ENCODE results near the gene CAPN2. TPM values are rescaled to one million over a fixed set of nuclear protein-coding genes. Genes with fewer than 3 reads are reported as not detected.

Gene CAPN2
- total and polyA plus RNA-seq, 2 donors from 2014 or later, result 175 to 276 TPM

DNA sequence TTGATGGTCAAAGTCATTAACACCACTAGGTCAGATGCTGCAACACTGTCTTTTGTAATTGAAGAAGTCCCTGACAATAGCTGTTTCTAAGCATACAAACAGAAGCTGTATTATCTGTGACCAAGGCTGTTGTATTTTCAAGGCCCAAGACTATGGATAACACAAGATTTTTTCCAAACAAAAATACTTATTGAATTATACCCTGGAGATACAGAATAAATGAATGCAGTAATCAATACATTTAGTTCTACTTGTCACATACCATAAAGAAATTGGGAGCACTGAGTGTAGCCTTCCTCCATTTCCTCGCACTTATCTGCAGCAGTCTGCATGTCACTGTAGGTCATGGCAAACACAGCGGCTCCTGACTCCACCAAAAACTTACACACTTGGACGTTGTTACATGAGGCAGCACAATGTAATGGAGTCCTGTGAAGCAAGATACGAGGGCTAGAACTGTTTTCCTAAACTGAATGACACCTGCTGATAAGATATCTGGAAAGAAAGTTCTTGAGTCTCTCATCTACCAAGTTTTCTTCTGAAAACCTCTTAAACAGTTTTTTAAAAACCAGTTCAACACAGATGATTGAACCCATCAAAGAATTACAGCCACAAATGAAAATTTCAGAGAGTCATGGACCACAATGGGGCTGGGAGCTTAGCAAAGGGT lies 76.5 kb downstream of the CAPN2 start:
- intact Hi-C loops (cut with DNase I), result no loop called here
- no peak overlapping the region for H3K27ac ChIP-seq (ENCODE audit: low read depth in 2 of 2, low read length in 2 of 2)
- FAIRE-seq (no peak), DNase-seq (no peak)
- TF ChIP-seq, protein P1, sequence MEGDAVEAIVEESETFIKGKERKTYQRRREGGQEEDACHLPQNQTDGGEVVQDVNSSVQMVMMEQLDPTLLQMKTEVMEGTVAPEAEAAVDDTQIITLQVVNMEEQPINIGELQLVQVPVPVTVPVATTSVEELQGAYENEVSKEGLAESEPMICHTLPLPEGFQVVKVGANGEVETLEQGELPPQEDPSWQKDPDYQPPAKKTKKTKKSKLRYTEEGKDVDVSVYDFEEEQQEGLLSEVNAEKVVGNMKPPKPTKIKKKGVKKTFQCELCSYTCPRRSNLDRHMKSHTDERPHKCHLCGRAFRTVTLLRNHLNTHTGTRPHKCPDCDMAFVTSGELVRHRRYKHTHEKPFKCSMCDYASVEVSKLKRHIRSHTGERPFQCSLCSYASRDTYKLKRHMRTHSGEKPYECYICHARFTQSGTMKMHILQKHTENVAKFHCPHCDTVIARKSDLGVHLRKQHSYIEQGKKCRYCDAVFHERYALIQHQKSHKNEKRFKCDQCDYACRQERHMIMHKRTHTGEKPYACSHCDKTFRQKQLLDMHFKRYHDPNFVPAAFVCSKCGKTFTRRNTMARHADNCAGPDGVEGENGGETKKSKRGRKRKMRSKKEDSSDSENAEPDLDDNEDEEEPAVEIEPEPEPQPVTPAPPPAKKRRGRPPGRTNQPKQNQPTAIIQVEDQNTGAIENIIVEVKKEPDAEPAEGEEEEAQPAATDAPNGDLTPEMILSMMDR (IDR thresholded peaks at IDR 0.05; ENCODE audit: borderline replicate concordance, extremely low read depth, insufficient read depth), result no peak
- H3K9ac ChIP-seq (ENCODE audit: low read length in 3 of 3), result no peak overlapping the region
- no peaks in the 10 kb centered on the region for H3K9me3 ChIP-seq (ENCODE audit: control insufficient read depth in 2 of 3, insufficient read depth in 1 of 3, low read length in 3 of 3)
- H3K4me3 ChIP-seq (ENCODE audit: low read length in 3 of 3), result no peak overlapping the region
- H3K27me3 ChIP-seq (ENCODE audit: control insufficient read depth, insufficient read depth, low read length), result no peaks in the 10 kb centered on the region
- H3K36me3 ChIP-seq (ENCODE audit: control insufficient read depth in 2 of 3, insufficient read depth in 3 of 3, low read length in 3 of 3), result peaks cover 2 to 24% (median 3%) of the 10 kb centered on the region in 3 donors
- H3K4me1 ChIP-seq (ENCODE audit: control insufficient read depth in 2 of 3, insufficient read depth in 2 of 3, low read depth in 1 of 3, low read length in 3 of 3), result no peaks in the 10 kb centered on the region

DNA sequence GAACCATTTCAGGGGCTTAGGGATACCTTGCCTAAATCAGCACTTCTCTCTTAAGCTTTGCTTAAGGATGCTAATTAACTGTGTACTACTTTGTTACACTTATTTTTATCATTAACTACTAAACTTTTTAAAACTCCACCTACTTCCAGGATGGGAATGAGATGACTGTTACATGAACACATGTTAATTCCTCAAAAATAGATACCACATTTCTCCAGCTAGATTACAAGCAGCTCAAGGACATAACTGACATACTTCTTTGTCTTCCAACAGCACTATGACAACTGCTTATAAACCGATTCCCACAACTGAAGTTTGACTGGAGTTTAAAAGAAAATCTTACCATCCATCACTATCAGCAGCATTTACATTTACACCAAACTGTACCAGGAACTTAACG lies 79.7 kb downstream of the CAPN2 start:
- intact Hi-C loops (cut with DNase I), result no loop called here
- TF ChIP-seq, protein P1 (IDR thresholded peaks at IDR 0.05; ENCODE audit: borderline replicate concordance, extremely low read depth, insufficient read depth), result no peak
- no peaks in the 10 kb centered on the region for H3K9me3 ChIP-seq (ENCODE audit: control insufficient read depth in 2 of 3, insufficient read depth in 1 of 3, low read length in 3 of 3)
- no peak overlapping the region for H3K4me3 ChIP-seq (ENCODE audit: low read length in 3 of 3)
- H3K36me3 ChIP-seq (ENCODE audit: control insufficient read depth in 2 of 3, insufficient read depth in 3 of 3, low read length in 3 of 3), result peaks cover 3 to 32% (median 8%) of the 10 kb centered on the region in 3 donors
- no peaks in the 10 kb centered on the region for H3K4me1 ChIP-seq (ENCODE audit: control insufficient read depth in 2 of 3, insufficient read depth in 2 of 3, low read depth in 1 of 3, low read length in 3 of 3)
- H3K9ac ChIP-seq (ENCODE audit: low read length in 3 of 3), result no peak overlapping the region
- FAIRE-seq, result no peak
- no peaks in the 10 kb centered on the region for H3K27me3 ChIP-seq (ENCODE audit: control insufficient read depth, insufficient read depth, low read length)
- H3K27ac ChIP-seq (ENCODE audit: low read depth in 2 of 2, low read length in 2 of 2), result no peak overlapping the region
- no peak for DNase-seq

DNA sequence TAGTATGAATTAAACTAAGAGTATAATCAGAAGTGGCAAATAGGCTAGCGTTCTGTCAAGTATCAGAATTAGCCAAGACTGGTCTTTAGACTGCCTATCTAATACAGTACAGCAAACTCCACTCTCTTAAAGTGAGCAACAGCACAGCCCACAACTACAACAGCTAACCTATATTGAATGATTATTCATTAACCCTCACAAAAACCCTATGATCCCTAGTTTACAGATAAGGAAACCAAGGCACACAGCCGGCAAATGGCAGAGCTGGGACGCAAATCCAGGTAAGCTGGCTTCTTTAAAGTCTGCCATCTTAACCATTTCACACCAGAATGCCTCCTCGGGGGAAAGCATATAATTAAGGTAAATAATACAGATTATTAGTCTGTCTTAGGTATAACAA lies 81.4 kb downstream of the CAPN2 start:
- Histone ChIP-seq H3K4me3 (ENCODE audit: low read length in 3 of 3) (no peak overlapping the region), H3K9ac (ENCODE audit: low read length in 3 of 3) (no peak overlapping the region), H3K27ac (ENCODE audit: low read depth in 2 of 2, low read length in 2 of 2) (no peak overlapping the region), H3K36me3 (ENCODE audit: control insufficient read depth in 2 of 3, insufficient read depth in 3 of 3, low read length in 3 of 3) (peaks cover 3 to 41% (median 16%) of the 10 kb centered on the region in 3 donors), H3K4me1 (ENCODE audit: control insufficient read depth in 2 of 3, insufficient read depth in 2 of 3, low read depth in 1 of 3, low read length in 3 of 3) (no peaks in the 10 kb centered on the region), H3K9me3 (ENCODE audit: control insufficient read depth in 2 of 3, insufficient read depth in 1 of 3, low read length in 3 of 3) (no peaks in the 10 kb centered on the region), H3K27me3 (ENCODE audit: control insufficient read depth, insufficient read depth, low read length) (no peaks in the 10 kb centered on the region)
- intact Hi-C loops (cut with DNase I), result no loop called here
- FAIRE-seq, result no peak
- DNase-seq, result no peak
- TF ChIP-seq, protein P1 (IDR thresholded peaks at IDR 0.05; ENCODE audit: borderline replicate concordance, extremely low read depth, insufficient read depth), result no peak

All from kidney (tissue), 14 donors.